ENCODE measurements around the gene ALOX12.

The ALOX12 gene

GRCh38 chr17:7003745-7004144, 7.9 kb downstream of the ALOX12 start:
- DNase-seq = no peak

DNA sequence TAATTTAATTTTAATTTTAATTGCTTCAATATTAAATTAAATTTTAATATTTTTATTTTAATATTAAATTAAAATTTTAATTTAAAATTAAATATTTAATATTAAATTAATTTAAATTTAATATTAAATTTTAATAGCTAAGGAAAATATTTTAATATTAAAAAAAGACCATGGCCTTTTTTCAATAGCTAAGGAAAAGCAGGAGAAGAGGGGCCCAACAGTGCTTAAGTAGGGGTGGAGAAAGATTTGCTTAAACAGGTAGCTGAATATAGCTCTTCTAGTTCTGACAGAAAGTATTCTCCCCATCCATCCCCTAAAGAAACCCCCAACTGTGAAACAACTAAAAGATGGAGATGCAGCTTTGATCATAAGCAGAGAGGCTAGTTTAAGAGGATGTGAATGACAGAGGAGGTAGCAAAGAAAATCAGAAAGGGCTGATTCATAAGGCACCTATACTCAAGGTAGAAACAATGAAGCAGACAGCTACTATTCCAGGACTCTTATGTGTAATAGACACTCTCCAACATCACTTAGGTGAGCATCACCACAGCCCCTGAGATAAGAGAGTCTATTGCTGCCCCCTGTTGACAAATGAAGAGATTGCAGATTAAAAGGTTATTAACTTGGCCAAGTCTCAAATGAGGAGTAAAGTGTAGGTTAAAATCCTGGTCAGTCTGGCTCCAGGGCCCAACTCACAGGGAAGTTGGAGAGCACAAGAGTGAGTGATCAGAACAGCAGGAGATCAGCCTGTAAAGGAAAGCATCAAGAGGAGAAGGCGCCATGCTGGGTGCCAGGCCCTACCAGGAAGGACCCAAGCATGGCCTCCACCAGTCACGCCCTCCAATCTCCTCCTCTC, 8.8 kb downstream of the ALOX12 start:
- DNase-seq = peak; percentile 34

- peak; percentile 19 for DNase-seq
Observed at GRCh38 chr17:7005716-7006115, 9.9 kb downstream of the ALOX12 start.

- no peak for DNase-seq
Observed at GRCh38 chr17:7007143-7007542, 11.3 kb downstream of the ALOX12 start.

DNA sequence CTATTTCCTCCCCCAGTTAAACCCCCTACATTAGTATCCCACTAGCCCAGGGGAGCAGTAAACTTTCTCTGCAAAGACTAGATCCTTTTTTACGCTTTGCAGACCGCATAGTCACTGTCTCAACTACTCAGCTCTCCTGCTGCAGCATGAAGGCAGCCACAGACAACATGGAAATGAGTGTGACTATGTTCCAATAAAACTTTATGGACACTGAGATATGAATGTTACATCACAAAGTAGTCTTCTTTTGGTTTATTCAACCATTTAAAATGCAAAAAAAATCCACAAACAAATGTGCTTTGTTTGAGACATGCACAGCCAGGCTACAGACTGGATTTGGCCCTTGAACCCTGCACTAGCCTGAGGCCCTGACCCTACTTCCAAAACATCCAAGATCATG, 14.7 kb downstream of the ALOX12 start:
- no peak for DNase-seq

GRCh38 chr17:7011415-7011814, 15.6 kb downstream of the ALOX12 start:
- DNase-seq = no peak

- DNase-seq = peak; percentile 12
Observed at GRCh38 chr17:7011942-7012254, 16.0 kb downstream of the ALOX12 start.

- peak; percentile 98 for DNase-seq
Observed at GRCh38 chr17:7014261-7014994, 18.6 kb downstream of the ALOX12 start.

- peak; percentile 75 for DNase-seq
Observed at GRCh38 chr17:7014995-7015958, 19.4 kb downstream of the ALOX12 start.

DNA sequence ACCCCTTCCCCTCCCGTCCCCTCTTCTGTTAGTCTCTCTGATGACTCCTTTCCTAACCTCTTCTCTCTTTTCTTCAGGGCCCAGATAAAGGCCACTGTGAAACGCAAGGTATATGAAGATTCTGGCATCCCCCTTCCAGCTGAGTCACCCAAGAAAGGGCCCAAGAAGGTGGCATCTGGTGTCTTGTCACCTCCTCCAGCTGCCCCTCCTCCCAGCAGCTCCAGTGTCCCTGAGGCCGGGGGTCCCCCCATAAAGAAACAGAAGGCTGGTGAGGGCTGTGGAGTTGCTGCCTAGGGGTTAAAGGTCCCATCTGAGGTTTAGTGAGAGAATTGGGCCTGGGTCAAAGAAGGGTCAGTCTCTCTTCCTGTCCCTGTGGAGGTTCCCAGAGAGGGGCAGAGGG, 20.6 kb downstream of the ALOX12 start:
- no peak for DNase-seq

GRCh38 chr17:7016886-7017826, 21.3 kb downstream of the ALOX12 start:
- no peak for DNase-seq

DNA sequence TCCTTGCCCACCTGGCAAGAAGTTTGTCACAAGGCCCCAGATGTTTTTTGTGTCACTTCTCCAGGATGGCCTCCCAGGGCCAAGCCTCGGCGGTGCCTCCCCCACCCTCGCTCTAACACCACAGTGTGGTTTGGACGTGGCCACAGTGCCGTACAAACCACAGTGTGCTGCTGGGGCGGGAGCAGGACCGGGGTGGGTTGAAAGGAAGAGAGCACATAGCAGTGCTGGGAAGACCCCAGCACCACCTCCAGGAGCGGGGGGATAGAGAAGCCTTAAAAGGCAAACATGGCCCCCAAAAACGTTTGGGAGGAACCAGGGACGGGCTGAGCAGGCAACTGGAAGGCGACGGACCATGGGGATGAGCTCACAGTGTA, 22.0 kb downstream of the ALOX12 start:
- no peak for DNase-seq

- no peak for DNase-seq
Observed at GRCh38 chr17:7018331-7018964, 22.6 kb downstream of the ALOX12 start.

DNA sequence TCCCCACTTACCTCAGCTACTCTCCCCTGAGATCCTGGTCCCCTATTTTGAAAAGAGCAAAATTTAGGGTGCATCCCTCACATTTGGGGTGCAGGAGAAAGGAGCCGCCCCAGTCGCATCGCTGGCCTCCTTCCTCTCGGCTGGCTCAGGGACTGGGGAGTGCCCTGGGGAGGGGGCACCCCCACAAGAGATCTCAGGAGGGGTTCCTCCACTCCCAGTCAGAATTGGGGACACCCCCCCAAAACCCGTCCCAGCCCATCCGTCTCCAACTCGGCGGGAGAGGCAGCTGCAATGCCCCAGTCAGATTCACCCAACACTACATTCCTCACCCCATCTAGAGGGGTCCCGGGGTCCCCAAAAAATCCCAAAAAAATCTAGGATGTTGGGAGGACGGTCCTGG, 23.5 kb downstream of the ALOX12 start:
- DNase-seq = no peak

- DNase-seq = peak; percentile 76
Observed at GRCh38 chr17:7019839-7020519, 24.1 kb downstream of the ALOX12 start.

- no peak for DNase-seq
Observed at GRCh38 chr17:7020894-7021664, 25.2 kb downstream of the ALOX12 start.

- peak; percentile 84 for DNase-seq
Observed at GRCh38 chr17:7021993-7022778, 26.3 kb downstream of the ALOX12 start.

GRCh38 chr17:7022781-7023571, 27.1 kb downstream of the ALOX12 start, which contains the start of gene BCL6B:
Gene BCL6B, plus strand, starts transcription at chr17:7023050. Its CDS starts 622 bp downstream, at chr17:7023672.
- no peak for DNase-seq

All from femur (tissue), 1 donor.